Activated CD4-positive, alpha-beta T cell treated with anti-CD3 and anti-CD28 coated beads for 1 hour (primary cell): Measurements from ENCODE around the gene GNAI2.
A peak's percentile ranks its signal among the peaks of the same experiment; 100 is the strongest.
"Not testable (repeated sequence)": the region's sequence is repeated elsewhere in the genome, so short reads cannot be mapped to it uniquely, and the experiment has no call there.

Experiments
- DNase-seq: peaks from one replicate; pipeline ENCODE4 v3.0.0-alpha.2; 2020

GNAI2 gene

DNA sequence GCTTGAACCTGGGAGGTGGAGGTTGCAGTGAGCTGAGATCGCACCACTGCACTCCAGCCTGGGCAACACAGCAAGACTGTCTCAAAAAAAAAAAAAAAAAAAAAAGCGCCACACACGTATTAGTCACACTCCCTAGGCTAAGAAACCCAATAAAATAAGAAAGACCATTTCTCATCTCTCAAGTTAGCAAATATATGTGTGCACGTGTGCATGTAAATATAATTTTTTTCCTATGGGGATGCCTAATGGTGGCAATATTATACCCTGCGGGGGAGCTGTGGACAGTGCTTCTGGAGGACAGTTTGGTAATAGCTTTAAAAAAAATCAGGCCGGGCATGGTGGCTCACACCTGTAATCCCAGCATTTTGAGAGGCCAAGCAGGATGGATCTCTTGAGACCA, 48.1 kb downstream of the GNAI2 start:
- not testable (repeated sequence) for DNase-seq

- no peak for DNase-seq
Observed at GRCh38 chr3:50286322-50287227, 50.6 kb downstream of the GNAI2 start.

GRCh38 chr3:50287262-50287661, 51.3 kb downstream of the GNAI2 start:
- DNase-seq: no peak

DNA sequence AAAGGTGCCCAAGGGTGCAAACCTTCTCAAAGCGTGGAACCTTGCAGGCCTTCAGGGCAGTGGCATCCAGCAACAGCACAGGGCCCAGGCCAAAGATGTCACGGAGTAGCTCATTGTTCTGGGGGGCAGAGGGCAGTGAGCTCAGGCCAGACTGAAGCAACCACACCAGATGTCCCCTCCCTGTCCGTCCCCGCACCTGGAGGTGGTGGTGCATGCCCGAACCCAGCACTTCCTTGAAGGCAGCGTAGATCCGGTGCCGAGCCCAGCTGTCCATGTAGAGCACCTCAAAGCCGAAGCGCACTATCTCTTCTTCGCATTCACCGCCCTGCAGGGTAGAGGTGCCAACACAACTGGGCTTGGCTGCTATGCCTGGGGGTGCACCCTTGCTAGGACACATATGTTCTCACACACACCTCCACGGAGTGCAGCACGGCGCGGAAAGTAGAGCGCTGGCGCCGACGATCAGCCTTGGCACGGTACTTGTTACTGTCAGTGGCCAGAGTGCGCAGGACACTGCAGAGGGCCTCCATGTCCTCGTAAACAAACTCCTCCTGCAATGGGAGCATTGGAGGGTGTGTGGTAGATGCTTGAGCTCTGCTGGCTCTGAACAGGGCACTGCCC, 52.5 kb downstream of the GNAI2 start:
- DNase-seq: no peak

DNA sequence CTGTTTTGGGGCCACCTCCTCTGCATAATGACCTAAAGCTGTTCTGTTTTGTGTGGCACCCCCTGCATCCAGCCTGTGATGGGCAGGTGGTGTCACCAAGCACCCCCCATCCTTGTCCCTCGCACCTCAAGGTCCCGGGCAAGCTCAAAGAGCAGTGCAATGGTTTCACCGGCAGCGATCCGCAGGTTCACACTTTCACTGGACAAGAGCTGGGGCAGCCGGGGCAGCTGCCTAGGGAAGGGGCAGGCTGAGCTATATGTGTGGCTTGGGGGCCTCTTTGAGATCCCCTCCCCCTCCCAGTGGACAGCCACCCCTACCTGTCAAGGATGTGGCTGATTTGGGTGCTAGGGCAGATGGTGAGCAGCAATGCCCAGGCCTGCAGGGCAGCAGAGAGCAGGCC, 53.1 kb downstream of the GNAI2 start:
- no peak for DNase-seq

GRCh38 chr3:50290161-50290641, 54.2 kb downstream of the GNAI2 start:
- no peak for DNase-seq

- DNase-seq: peak; percentile 93
Observed at GRCh38 chr3:50292159-50293078, 56.4 kb downstream of the GNAI2 start, which contains the start of gene IFRD2. Gene IFRD2, minus strand, starts transcription at chr3:50292429. Its CDS starts 155 bp downstream, at chr3:50292274.

GRCh38 chr3:50293079-50293801, 57.2 kb downstream of the GNAI2 start:
- no peak for DNase-seq

- no peak for DNase-seq
Observed at GRCh38 chr3:50294089-50294488, 58.1 kb downstream of the GNAI2 start.

DNA sequence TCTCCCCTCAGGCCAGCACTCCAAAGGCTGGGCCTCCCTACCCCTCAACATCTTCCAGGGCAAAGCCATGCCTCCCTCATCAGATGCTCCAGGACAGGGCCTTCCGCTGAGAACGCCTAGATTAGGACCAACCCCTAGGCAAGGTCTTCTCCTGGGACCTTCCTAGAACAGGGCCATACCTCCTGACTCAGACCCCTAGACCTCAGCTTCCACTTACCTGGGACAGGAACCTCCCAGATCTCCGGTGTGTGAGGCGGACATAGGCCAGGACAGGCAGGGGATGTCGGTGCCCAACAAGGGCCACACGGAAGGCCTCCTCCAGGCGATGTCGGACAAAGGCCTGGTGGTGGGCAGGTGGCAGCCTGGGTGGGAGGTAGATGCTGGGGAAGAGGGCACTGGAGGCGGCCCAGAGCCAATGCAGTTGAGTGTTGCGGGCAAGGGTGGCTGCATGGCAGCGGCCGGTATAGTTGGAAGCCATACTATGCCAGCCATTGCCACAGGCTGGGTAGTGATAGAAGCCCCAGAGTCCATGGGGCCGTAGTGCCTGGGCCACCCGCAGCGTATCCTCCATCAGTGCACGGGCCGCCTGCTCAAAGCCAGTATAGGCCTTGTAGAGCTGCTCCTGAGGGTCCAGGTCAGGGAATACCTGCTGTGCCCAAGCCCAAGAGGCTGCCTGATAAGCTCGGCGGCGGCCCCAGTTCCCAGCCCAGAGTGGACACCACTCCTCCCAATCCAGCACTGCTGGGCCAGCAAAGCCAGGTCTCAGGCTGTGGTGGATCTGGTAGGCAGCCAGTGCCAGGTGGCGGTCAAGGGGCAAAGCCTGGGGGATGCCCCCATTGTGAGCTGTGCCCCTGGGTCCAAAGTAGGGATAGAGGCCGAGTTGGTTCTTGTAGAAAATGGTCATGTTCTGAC, 58.7 kb downstream of the GNAI2 start:
- no peak for DNase-seq

DNA sequence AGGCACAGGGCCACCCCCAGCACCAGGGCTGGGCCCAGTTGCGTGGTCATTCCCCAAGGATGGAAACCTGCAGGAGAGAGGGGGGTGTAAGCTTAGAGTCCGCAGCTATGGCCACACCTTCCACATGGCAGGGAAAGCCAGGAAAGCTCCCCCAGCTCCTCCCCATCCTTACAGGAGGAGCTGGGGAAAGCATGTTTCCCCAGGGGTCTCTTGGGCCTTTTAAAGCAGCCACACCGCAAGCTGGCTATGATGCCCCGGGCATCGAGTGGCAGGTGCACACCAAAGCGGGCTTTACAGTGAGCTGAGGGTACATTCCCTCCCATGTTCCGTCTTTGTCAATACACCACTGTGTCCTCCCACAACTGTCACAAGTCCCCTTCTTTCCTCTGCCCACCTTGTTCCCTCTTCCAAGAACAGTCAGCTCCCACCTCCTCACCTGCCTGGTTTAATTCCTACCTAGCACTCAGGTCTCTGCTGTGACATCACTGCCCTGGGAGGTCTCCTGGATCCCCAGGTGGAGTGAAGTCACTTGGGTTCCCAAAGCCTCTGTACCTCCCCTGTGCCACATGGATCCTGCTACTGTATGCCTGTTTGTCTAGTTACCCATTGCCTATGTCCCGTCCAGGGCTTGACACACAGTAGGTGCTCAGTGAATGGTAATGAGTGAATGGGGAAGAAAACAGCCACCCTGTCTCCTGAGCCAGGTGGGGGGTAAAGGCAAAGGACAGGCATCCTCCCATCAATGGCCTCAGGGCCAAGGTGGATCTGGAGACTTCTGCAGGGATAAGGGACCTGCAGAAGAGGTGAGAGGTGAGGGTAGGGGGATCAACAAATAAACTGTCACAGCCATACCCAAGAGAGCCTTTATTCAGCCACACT, 59.8 kb downstream of the GNAI2 start:
- no peak for DNase-seq

DNA sequence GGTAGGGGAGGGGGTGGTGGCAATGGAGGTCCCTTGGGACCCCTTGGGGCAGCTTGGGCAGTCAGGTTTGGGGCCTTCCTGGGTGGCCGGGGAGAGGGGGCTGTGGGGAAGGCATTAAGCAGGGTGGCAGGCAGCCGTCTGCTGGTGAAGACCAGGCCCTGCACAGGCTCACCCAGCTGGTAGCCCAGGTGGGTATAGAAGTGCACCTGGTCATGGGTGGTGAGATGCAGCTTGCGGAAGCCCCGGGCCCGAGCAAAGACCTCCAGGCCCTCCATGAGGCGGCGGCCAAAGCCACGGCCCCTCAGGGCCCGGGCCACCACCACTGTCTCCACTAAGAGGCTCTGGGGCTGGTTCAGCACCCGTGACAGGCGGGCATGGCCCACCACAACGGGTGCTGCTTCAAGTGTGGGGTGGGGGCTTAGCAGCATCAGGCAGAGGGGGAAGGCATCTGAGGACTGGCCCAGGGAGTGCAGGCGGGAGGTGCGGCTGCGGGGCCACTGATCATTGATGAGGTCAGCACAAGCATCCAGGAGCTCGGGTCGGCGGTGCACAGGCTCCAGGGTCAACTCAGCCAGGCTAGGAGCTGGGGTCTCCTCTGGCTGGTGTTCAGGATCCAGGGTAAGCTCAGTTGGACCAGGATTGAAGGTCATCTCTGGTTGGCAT, 60.8 kb downstream of the GNAI2 start:
- no peak for DNase-seq

- no peak for DNase-seq
Observed at GRCh38 chr3:50297384-50297775, 61.4 kb downstream of the GNAI2 start.

- no peak for DNase-seq
Observed at GRCh38 chr3:50297896-50298725, 62.1 kb downstream of the GNAI2 start.

- DNase-seq: peak; percentile 99
Observed at GRCh38 chr3:50298836-50299637, 63.0 kb downstream of the GNAI2 start, which contains the start of the genes HYAL3 and NAA80. Gene HYAL3, minus strand, starts transcription at chr3:50299405. Its CDS starts 3,803 bp downstream, at chr3:50295602. Gene NAA80, minus strand, starts transcription at chr3:50299405. Its CDS starts 1,942 bp downstream, at chr3:50297463.

DNA sequence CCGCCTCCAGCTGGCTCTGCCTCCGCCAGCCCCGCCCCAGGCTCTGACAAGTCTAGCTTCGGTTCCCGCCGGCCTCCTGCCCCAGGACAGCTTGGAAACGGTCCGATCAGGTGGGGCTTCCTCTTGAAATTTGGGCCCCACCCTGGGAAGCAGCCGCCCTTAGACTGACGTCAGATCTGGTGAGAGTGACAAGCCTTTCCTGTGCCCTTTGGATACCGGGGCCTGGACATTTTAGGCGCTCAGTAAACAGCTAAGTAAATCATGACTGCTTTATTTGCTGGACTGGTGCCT, 63.6 kb downstream of the GNAI2 start:
- DNase-seq: no peak

GRCh38 chr3:50299929-50300680, 64.1 kb downstream of the GNAI2 start:
- no peak for DNase-seq
